MM.1S (cell line): Measurements from ENCODE around the gene AFAP1.

Experiments
- DNase-seq: peaks from one replicate; pipeline ENCODE4 v3.0.0-alpha.2; 2015
- H2AFZ ChIP-seq: fragments of 300-600 bp; sonication (generic); 2 replicates; pipeline ENCODE4 v1.6.0; 2016; ENCODE audit warnings: antibody characterized with exemption, low read length
- H3F3A ChIP-seq: fragments of 300-600 bp; sonication (generic); 2 replicates; pipeline ENCODE4 v1.6.1; 2016; ENCODE audit warnings: mild to moderate bottlenecking, antibody characterized with exemption, low read length, moderate library complexity, mixed read lengths; ENCODE audit not compliant: insufficient read depth
- H3K27ac ChIP-seq: fragments of 300-600 bp; sonication (generic); 2 replicates; pipeline ENCODE4 v1.5.1; 2016; ENCODE audit warnings: mild to moderate bottlenecking, low read length
- H3K27me3 ChIP-seq: fragments of 300-600 bp; sonication (generic); replicated peaks from 2 replicates; pipeline ENCODE4 v1.6.0; 2016; ENCODE audit warnings: low read length; ENCODE audit not compliant: insufficient read depth
- H3K36me3 ChIP-seq: fragments of 300-600 bp; sonication (generic); replicated peaks from 2 replicates; pipeline ENCODE4 v1.6.1; 2016; ENCODE audit warnings: mild to moderate bottlenecking, low read length, mixed read lengths; ENCODE audit not compliant: insufficient read depth
- H3K4me1 ChIP-seq: fragments of 300-600 bp; sonication (generic); 2 replicates; pipeline ENCODE4 v1.6.1; 2016; ENCODE audit warnings: low read length, mixed read lengths
- H3K4me2 ChIP-seq: fragments of 300-600 bp; sonication (generic); 2 replicates; pipeline ENCODE4 v1.6.0; 2016; ENCODE audit warnings: low read depth, low read length
- H3K4me3 ChIP-seq: fragments of 300-600 bp; sonication (generic); 2 replicates; pipeline ENCODE4 v1.5.1; 2016; ENCODE audit warnings: low read length, mixed read lengths
- H3K79me2 ChIP-seq: fragments of 300-600 bp; sonication (generic); 2 replicates; pipeline ENCODE4 v1.6.1; 2016; ENCODE audit warnings: mixed run types, low read length, mixed read lengths
- H3K9ac ChIP-seq: fragments of 300-600 bp; sonication (generic); 2 replicates; pipeline ENCODE4 v1.6.1; 2016; ENCODE audit warnings: low read length, mixed read lengths
- H3K9me2 ChIP-seq: fragments of 300-600 bp; sonication (generic); replicated peaks from 2 replicates; pipeline ENCODE4 v1.6.1; 2016; ENCODE audit warnings: mild to moderate bottlenecking, low read length, mixed read lengths; ENCODE audit not compliant: insufficient read depth
- H3K9me3 ChIP-seq: fragments of 300-600 bp; sonication (generic); replicated peaks from 2 replicates; pipeline ENCODE4 v1.6.1; 2016; ENCODE audit warnings: mild to moderate bottlenecking, low read length, mixed read lengths; ENCODE audit not compliant: insufficient read depth
- H4K20me1 ChIP-seq: fragments of 300-600 bp; sonication (generic); 2 replicates; pipeline ENCODE4 v1.6.1; 2016; ENCODE audit warnings: mild to moderate bottlenecking, low read length, moderate library complexity, mixed read lengths; ENCODE audit not compliant: insufficient read depth
- EZH2 ChIP-seq: fragments of 300-600 bp; sonication (generic); optimal IDR thresholded peaks from 2 replicates; pipeline ENCODE3; 2017; ENCODE audit warnings: low read depth, mild to moderate bottlenecking, antibody characterized with exemption, low read length, mixed read lengths
- EZH2phosphoT487 ChIP-seq: fragments of 300-600 bp; sonication (generic); IDR thresholded peaks from 2 replicates; pipeline ENCODE4 v1.6.1; 2018; ENCODE audit warnings: antibody characterized with exemption, low read length
- TF ChIP-seq, protein P1 (sequence below): fragments of 300-600 bp; sonication (generic); IDR thresholded peaks from 2 replicates; pipeline ENCODE4 v1.5.1; 2016; ENCODE audit warnings: antibody characterized with exemption, low read length, mixed read lengths

Gene AFAP1

DNA sequence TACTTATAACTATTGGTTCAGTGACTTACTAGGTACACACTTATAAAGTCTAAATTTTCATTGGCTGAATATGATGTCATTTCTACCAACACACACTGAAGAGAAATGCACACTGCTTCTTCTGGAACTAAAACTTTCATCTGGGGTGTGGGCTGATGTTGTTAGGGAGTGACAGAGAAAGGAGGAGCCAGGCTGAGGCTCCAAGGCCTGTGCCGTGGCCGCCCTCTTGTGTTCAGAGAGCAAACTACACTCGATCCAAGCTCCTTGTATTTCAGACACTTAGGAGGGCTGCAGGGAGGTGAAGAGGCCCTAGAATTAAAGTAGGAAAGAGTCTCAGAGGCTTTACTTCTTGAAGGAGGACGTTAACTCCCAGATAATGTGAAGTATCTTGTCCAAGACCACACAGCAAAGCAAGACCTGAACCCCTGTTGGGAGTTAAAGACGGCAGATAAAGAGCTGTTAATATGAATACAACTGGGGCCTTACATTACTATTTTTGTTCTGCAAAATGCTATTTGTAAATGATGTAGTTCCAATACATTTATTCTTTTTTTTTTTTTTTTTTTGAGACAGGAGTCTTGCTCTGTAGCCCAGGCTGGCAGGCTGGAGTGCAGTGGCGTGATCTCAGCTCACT lies 137.5 kb downstream of the AFAP1 start:
- Histone ChIP-seq H3K27me3 (peaks cover 88% of the 10 kb centered on the region), H3K9ac (no peak overlapping the region), H3K9me3 (no peaks in the 10 kb centered on the region), H3K4me1 (no peaks in the 10 kb centered on the region), H3K9me2 (no peaks in the 10 kb centered on the region), H2AFZ (no peak overlapping the region), H3K27ac (no peak overlapping the region), H3K4me2 (no peak overlapping the region), H3F3A (no peaks in the 10 kb centered on the region), H3K4me3 (no peak overlapping the region), H4K20me1 (no peaks in the 10 kb centered on the region), H3K79me2 (no peaks in the 10 kb centered on the region), H3K36me3 (no peaks in the 10 kb centered on the region)
- no peak for TF ChIP-seq EZH2
- TF ChIP-seq, protein P1, sequence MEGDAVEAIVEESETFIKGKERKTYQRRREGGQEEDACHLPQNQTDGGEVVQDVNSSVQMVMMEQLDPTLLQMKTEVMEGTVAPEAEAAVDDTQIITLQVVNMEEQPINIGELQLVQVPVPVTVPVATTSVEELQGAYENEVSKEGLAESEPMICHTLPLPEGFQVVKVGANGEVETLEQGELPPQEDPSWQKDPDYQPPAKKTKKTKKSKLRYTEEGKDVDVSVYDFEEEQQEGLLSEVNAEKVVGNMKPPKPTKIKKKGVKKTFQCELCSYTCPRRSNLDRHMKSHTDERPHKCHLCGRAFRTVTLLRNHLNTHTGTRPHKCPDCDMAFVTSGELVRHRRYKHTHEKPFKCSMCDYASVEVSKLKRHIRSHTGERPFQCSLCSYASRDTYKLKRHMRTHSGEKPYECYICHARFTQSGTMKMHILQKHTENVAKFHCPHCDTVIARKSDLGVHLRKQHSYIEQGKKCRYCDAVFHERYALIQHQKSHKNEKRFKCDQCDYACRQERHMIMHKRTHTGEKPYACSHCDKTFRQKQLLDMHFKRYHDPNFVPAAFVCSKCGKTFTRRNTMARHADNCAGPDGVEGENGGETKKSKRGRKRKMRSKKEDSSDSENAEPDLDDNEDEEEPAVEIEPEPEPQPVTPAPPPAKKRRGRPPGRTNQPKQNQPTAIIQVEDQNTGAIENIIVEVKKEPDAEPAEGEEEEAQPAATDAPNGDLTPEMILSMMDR = peak; percentile 93
- DNase-seq = peak; percentile 70

DNA sequence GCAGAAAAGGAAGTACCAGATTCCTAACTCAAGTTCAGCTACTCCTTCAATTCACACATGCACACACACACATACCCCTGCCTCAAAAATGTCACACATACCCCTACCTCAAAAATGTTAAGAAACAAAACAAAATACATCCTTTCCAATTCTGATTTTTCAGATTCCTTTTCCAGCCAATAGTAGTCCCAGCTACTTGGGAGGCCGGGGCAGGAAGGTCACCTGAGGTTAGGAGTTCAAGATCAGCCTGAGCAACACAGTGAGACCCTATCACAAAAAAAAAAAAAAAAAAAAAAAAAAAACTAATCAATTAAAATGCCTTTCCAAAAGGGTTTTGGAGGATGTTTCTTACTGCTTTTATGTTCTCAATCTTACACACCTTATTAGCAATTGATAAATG lies 138.0 kb downstream of the AFAP1 start:
- Histone ChIP-seq H2AFZ (no peak overlapping the region), H3K4me2 (no peak overlapping the region), H3K27me3 (peaks cover 87% of the 10 kb centered on the region), H3K4me1 (no peaks in the 10 kb centered on the region), H3K36me3 (no peaks in the 10 kb centered on the region), H3K9me2 (no peaks in the 10 kb centered on the region), H4K20me1 (no peaks in the 10 kb centered on the region), H3K9me3 (no peaks in the 10 kb centered on the region), H3K4me3 (no peak overlapping the region), H3K27ac (no peak overlapping the region), H3K9ac (no peak overlapping the region), H3K79me2 (no peaks in the 10 kb centered on the region), H3F3A (no peaks in the 10 kb centered on the region)
- DNase-seq = no peak
- TF ChIP-seq, protein P1 = no peak
- no peak for TF ChIP-seq EZH2
- no peak for TF ChIP-seq EZH2phosphoT487

DNA sequence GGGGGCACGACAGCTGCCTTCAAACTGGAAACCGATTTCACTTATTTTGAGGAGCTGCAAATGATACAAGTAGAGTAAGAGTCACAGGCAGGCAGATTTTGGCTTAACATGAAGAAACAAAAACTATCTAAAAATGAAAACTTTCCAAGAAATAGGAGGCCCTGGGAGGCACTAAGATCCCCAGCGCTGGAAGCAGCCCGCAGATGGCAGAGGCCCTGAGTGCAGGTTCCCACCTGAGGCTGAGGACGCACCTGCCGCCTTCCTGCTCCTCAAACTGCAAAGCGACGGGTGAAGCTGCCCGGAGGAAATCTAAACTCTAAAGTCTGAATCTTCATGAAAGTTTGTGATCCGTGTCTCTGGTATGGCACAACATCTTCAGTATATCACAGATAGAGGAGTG lies 138.7 kb downstream of the AFAP1 start:
- H3K27ac ChIP-seq = no peak overlapping the region
- no peaks in the 10 kb centered on the region for H4K20me1 ChIP-seq
- H3K4me2 ChIP-seq = no peak overlapping the region
- DNase-seq = no peak
- no peak overlapping the region for H2AFZ ChIP-seq
- no peak overlapping the region for H3K9ac ChIP-seq
- H3K27me3 ChIP-seq = peaks cover 84% of the 10 kb centered on the region
- TF ChIP-seq EZH2phosphoT487 = no peak
- TF ChIP-seq, protein P1 = no peak
- TF ChIP-seq EZH2 = no peak
- H3K4me3 ChIP-seq = no peak overlapping the region
- no peaks in the 10 kb centered on the region for H3K9me2 ChIP-seq
- no peaks in the 10 kb centered on the region for H3K9me3 ChIP-seq
- no peaks in the 10 kb centered on the region for H3K4me1 ChIP-seq
- H3K79me2 ChIP-seq = no peaks in the 10 kb centered on the region
- no peaks in the 10 kb centered on the region for H3F3A ChIP-seq
- H3K36me3 ChIP-seq = no peaks in the 10 kb centered on the region
